ENCODE measurements around the gene CYP8B1. TPM values are rescaled to one million over a fixed set of nuclear protein-coding genes. Genes with fewer than 3 reads are reported as not detected.

CYP8B1 gene
- total RNA-seq, 4 donors from 2014 or later = not detected

DNA sequence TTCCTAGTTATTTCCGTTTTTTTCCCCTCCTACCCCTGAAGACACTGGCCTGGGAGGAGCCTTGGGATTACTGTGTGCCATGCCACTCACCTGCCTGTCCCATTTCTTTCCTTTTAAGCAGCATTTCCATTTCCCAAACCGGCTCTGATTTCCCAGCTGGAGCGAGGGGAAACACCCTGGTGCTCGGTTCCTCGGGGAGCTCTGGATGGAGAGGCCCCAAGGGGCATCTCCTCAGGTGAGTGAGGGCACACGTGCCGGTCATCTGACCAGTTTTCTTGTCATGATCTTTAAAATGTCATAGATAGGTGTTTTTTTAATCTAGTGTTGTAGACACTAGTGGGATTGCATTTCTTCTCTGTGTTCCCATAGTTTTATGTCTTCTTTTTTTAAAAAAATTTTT lies 33.0 kb upstream of the CYP8B1 start:
- peaks cover 9 to 21% of the 10 kb centered on the region in 2 donors for H3K36me3 ChIP-seq
- intact Hi-C loops (cut with DNase I) = no loop called here

GRCh38 chr3:42906848-42907183 lies 31.1 kb upstream of the CYP8B1 start:
- Histone ChIP-seq H3K27me3 (no peaks in the 10 kb centered on the region), H3K4me1 (peaks cover 6 to 18% of the 10 kb centered on the region in 2 donors), H3K27ac (no peak overlapping the region), H3K4me3 (replicated peaks in 1 of 3) (peak overlapping the region in 2 of 3 donors; percentile 57 to 65), H3K36me3 (peaks cover 8 to 10% of the 10 kb centered on the region in 2 donors), H3K9me3 (no peaks in the 10 kb centered on the region)
- intact Hi-C loops (cut with DNase I) = no loop called here
- 61 to 62% methylated on average over 4 of the region's 4 CpGs for WGBS, 2 donors
- TF ChIP-seq POLR2A (IDR thresholded peaks at IDR 0.05) (no peak), CTCF (IDR thresholded peaks at IDR 0.05) (no peak)
- DNase-seq = peak in 1 of 2 donors; percentile 2

More for the DNA sequence above, 33.0 kb upstream of the CYP8B1 start:
- 93 to 96% methylated on average over 7 of the region's 7 CpGs for WGBS, 2 donors
- DNase-seq = no peak
- no peak for TF ChIP-seq POLR2A (IDR thresholded peaks at IDR 0.05)
- Histone ChIP-seq H3K4me1 (peaks cover 6 to 18% of the 10 kb centered on the region in 2 donors), H3K27me3 (no peaks in the 10 kb centered on the region), H3K4me3 (replicated peaks in 1 of 3) (no peak overlapping the region), H3K27ac (no peak overlapping the region), H3K9me3 (no peaks in the 10 kb centered on the region)

DNA sequence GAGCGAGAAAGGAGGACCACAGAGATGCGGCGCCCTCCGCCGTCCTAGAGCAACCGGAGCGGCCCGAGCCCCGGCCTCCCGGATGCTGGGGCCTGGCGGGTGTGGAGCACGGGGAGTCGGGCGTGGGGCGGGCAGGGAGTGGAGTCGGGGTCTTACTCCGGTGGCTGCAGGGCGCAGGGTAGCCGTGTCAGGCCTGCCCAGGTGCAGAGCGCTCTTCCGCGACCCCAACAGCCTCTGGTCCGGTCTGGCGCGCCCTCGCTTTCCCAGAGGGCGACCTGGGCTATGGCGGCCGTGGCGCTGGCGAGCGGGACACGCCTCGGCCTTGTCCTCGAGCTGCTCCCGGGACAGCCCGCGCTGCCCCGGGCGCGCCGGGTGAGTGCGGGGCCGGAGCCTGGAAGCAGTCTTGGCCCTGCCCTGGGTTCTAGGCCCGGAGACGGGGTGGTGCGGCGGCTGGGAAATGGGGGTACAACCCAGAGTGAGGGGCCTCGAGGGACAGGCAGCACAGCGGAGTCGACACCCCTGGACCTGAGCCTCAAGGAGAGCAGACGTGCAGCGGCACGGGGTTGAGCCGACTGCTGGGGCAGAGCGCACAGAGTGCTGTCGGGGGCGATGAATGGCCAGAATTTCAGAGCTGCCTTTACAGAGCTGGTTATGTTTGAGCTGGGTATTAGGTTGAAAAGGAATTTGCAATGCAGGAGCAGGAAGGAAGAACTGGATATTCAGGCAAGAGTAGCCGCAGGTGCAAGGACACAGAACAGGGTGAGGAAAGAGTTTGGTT lies 30.6 kb upstream of the CYP8B1 start, which contains the start of gene ZNF662:
Gene ZNF662, plus strand, starts transcription at position 73 of the 778 bp plus-strand sequence. CDS start 1,973 bp downstream, outside the sequence.
- intact Hi-C loops (cut with DNase I) = no loop called here
- peak within 1 kb of the TSS; percentile 3 to 42 (median 30) for H3K27ac ChIP-seq
- TF ChIP-seq POLR2A (IDR thresholded peaks at IDR 0.05) = peak in 1 of 2 donors; percentile 12
- TF ChIP-seq CTCF (IDR thresholded peaks at IDR 0.05) = no peak
- H3K27me3 ChIP-seq = no peaks in the 10 kb centered on the region
- H3K9me3 ChIP-seq = no peaks in the 10 kb centered on the region
- H3K36me3 ChIP-seq = peaks cover 3 to 4% of the 10 kb centered on the region in 2 donors
- WGBS, 2 donors = 3 to 4% methylated on average over 19 to 30 of the region's 59 CpGs
- H3K4me3 ChIP-seq (replicated peaks in 1 of 3) = peak within 1 kb of the TSS; percentile 57 to 73 (median 65)
- H3K4me1 ChIP-seq = peaks cover 6 to 18% of the 10 kb centered on the region in 2 donors
- DNase-seq = peak; percentile 61 to 66

GRCh38 chr3:42905740-42906069 lies 30.0 kb upstream of the CYP8B1 start:
- 13 to 17% methylated on average over 7 to 12 of the region's 12 CpGs for whole genome bisulfite sequencing, 2 donors
- Histone ChIP-seq H3K4me3 (replicated peaks in 1 of 3) (peak overlapping the region; percentile 57 to 73 (median 65)), H3K27me3 (no peaks in the 10 kb centered on the region), H3K36me3 (no peaks in the 10 kb centered on the region), H3K4me1 (peaks cover 6 to 18% of the 10 kb centered on the region in 2 donors), H3K27ac (peak overlapping the region in 1 of 3 donors; percentile 3), H3K9me3 (no peaks in the 10 kb centered on the region)
- intact Hi-C loops (cut with DNase I) = no loop called here
- no peak for DNase-seq
- TF ChIP-seq CTCF (IDR thresholded peaks at IDR 0.05) (no peak), POLR2A (IDR thresholded peaks at IDR 0.05) (no peak)

DNA sequence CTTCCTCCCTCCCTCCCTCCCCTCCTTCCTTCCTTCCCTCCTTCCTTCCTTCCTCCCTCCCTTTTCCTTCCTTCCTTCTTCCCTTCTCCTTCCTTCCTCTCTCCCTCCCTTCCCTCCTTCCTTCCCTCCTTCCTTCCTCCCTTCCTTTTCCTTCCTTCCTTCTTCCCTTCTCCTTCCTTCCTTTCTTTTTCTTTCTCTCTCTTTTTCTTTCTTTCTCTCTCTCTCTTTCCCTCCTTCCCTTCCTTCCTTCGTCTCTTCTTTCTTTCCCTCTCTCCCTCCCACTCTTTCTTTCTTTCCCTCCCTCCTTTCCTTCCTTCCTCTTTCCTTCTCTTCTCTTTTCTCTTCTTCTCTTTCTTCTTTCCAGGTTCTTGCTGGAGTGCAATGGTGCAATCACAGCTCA lies 28.4 kb upstream of the CYP8B1 start:
- Histone ChIP-seq H3K9me3 (no peaks in the 10 kb centered on the region), H3K27me3 (no peaks in the 10 kb centered on the region), H3K27ac (no peak overlapping the region), H3K4me1 (peaks cover 6 to 18% of the 10 kb centered on the region in 2 donors), H3K4me3 (replicated peaks in 1 of 3) (no peak overlapping the region), H3K36me3 (no peaks in the 10 kb centered on the region)
- DNase-seq = no peak
- intact Hi-C loops (cut with DNase I) = no loop called here
- WGBS, 2 donors = 90 to 95% methylated on average over 1 of the region's 1 CpG
- TF ChIP-seq POLR2A (IDR thresholded peaks at IDR 0.05) (no peak), CTCF (IDR thresholded peaks at IDR 0.05) (no peak)
